Mesodermal cell (in vitro differentiated cells): Measurements from ENCODE around the gene DNAH5.

ENCODE experiments used
- H3K27ac ChIP-seq: 2 replicates; pipeline ENCODE4 v1.7.0; 2013; ENCODE audit warnings: mild to moderate bottlenecking, low read depth, low read length, moderate library complexity; ENCODE audit not compliant: severe bottlenecking
- H3K36me3 ChIP-seq: 2 replicates; pipeline ENCODE4 v1.7.1; 2013; ENCODE audit warnings: mild to moderate bottlenecking, low read length, moderate library complexity; ENCODE audit not compliant: control insufficient read depth, insufficient read depth
- H3K4me1 ChIP-seq: one replicate; pipeline ENCODE4 v1.7.1; 2013; ENCODE audit warnings: mild to moderate bottlenecking, low read length; ENCODE audit not compliant: insufficient read depth, control insufficient read depth, poor library complexity, severe bottlenecking
- H3K4me3 ChIP-seq: 2 replicates; pipeline ENCODE4 v1.7.0; 2013; ENCODE audit warnings: low read length, control low read depth, mild to moderate bottlenecking; ENCODE audit not compliant: insufficient read depth, poor library complexity, severe bottlenecking; ENCODE audit errors: extremely low read depth
- H3K9me3 ChIP-seq: 2 replicates; pipeline ENCODE4 v1.7.1; 2013; ENCODE audit warnings: mild to moderate bottlenecking, low read length, moderate library complexity; ENCODE audit not compliant: control insufficient read depth
- WGBS, 2 experiments: methylation state at CpG; one replicate each; pipeline ENCODE4 v1.1.5; 2013; ENCODE audit warnings: missing lambda C conversion rate in 2 of 2; ENCODE audit not compliant: insufficient coverage in 2 of 2; 5-methylcytosine and 5-hydroxymethylcytosine counted together

DNAH5 gene

DNA sequence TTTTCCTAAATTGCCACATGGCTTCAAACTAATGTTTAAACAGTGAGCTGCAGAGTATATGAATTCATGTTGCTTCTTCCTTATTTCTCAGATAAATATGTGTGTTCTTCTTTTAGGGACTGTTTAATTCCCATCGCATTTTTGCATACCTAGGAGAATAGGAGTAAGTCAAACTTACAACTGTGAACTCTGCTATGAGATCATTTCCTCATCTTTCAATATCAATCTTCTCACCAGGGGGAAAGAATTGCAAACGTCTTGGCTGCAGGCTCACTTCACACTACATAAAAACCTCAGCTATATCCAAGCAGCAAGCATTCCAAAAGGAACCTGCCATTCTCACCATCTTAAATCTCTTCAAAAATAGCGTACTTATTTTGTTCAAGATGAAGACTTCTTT lies 271.0 kb downstream of the DNAH5 start:
- no peaks in the 10 kb centered on the region for H3K4me1 ChIP-seq
- H3K9me3 ChIP-seq: no peaks in the 10 kb centered on the region
- no peak overlapping the region for H3K4me3 ChIP-seq
- WGBS, 2 experiments: 0 to 44% methylated on average over 1 to 2 of the region's 3 CpGs
- no peaks in the 10 kb centered on the region for H3K36me3 ChIP-seq
- H3K27ac ChIP-seq: no peak overlapping the region

- WGBS, 2 experiments: 37 to 47% methylated on average over 3 of the region's 3 CpGs
- Histone ChIP-seq H3K4me1 (peaks cover 5% of the 10 kb centered on the region), H3K4me3 (no peak overlapping the region), H3K36me3 (no peaks in the 10 kb centered on the region), H3K9me3 (no peaks in the 10 kb centered on the region), H3K27ac (no peak overlapping the region)
Measured at GRCh38 chr5:13664377-13664776, 280.1 kb downstream of the DNAH5 start.

DNA sequence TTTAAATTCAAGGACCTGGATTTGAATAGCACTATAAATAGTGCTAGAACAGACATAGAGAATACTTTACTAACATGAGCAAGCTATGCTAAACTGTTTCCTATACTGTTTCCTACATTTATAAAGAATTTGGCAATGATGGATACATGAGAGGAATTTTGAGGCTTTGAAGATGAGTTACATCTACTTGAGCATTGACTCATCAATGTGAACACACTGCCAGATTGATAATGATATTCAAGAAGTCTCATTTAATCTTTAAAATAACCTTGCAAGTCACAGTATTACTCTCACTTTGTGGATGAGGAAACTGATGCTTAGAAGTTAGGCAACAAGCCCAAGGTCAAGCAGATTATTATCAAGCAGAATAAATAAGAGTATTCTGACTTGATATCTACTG lies 281.9 kb downstream of the DNAH5 start:
- Histone ChIP-seq H3K4me1 (peaks cover 5% of the 10 kb centered on the region), H3K9me3 (no peaks in the 10 kb centered on the region), H3K4me3 (no peak overlapping the region), H3K36me3 (no peaks in the 10 kb centered on the region), H3K27ac (no peak overlapping the region)

- no peaks in the 10 kb centered on the region for H3K9me3 ChIP-seq
- H3K4me3 ChIP-seq: no peak overlapping the region
- H3K4me1 ChIP-seq: peaks cover 5% of the 10 kb centered on the region
- no peaks in the 10 kb centered on the region for H3K36me3 ChIP-seq
- 73 to 88% methylated on average over 1 of the region's 1 CpG for WGBS, 2 experiments
- H3K27ac ChIP-seq: no peak overlapping the region
Measured at GRCh38 chr5:13661272-13661671, 283.2 kb downstream of the DNAH5 start.

DNA sequence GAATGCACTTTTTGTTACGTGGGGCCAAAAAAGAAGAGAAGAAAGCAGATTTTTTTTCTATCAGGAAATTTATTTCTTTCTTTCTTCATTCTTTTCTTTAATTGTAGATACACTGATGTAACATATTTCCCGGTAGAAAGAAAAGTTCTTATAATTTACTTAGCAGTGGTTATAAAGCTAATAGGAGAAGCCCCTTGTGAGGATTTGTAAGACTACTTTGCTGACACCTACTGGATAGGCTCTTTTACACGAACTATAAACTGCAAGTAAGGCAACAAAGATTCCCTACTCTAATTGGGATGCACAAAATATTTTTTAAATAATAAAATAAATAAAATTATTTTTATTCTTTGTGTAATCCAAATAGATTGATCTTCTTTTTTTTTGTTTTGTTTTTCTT lies 284.4 kb downstream of the DNAH5 start:
- Histone ChIP-seq H3K4me1 (peaks cover 5% of the 10 kb centered on the region), H3K27ac (no peak overlapping the region), H3K9me3 (no peaks in the 10 kb centered on the region), H3K36me3 (no peaks in the 10 kb centered on the region), H3K4me3 (no peak overlapping the region)
- WGBS, 2 experiments: no CpG with 5 or more reads among the region's 3 CpGs

DNA sequence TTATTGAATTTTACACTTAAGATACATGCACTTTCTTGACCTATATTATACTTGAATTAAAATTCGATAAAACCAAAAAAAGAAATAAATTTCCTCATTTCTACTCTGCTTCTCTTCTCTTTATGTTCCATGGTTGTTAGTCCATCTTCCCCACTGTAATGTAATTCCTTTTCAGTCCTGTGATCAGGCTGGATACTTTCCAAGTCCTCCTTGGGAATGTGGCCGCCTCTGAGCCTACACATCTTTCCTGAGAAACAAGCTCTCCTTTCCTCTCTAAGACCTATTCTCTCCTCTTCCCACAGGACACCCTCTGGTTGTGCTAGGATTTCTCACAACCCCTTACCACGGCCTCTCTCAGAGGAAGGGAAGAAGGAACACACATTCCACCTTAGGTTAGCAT lies 285.1 kb downstream of the DNAH5 start:
- peaks cover 3% of the 10 kb centered on the region for H3K4me1 ChIP-seq
- H3K4me3 ChIP-seq: no peak overlapping the region
- no peaks in the 10 kb centered on the region for H3K36me3 ChIP-seq
- H3K27ac ChIP-seq: no peak overlapping the region
- whole genome bisulfite sequencing, 2 experiments: 57 to 79% methylated on average over 1 to 2 of the region's 3 CpGs
- H3K9me3 ChIP-seq: no peaks in the 10 kb centered on the region

GRCh38 chr5:13658761-13659160 lies 285.7 kb downstream of the DNAH5 start:
- no peak overlapping the region for H3K4me3 ChIP-seq
- H3K4me1 ChIP-seq: no peaks in the 10 kb centered on the region
- no peaks in the 10 kb centered on the region for H3K36me3 ChIP-seq
- 80 to 88% methylated on average over 4 of the region's 4 CpGs for WGBS, 2 experiments
- H3K27ac ChIP-seq: no peak overlapping the region
- no peaks in the 10 kb centered on the region for H3K9me3 ChIP-seq

GRCh38 chr5:13658152-13658551 lies 286.3 kb downstream of the DNAH5 start:
- Histone ChIP-seq H3K9me3 (no peaks in the 10 kb centered on the region), H3K36me3 (no peaks in the 10 kb centered on the region), H3K27ac (no peak overlapping the region), H3K4me1 (no peaks in the 10 kb centered on the region), H3K4me3 (no peak overlapping the region)
- WGBS, 2 experiments: 83% methylated on average over 1 of the region's 1 CpG; no CpG with 5 or more reads in 1 of the 2 experiments

- H3K9me3 ChIP-seq: no peaks in the 10 kb centered on the region
- H3K4me1 ChIP-seq: no peaks in the 10 kb centered on the region
- no peaks in the 10 kb centered on the region for H3K36me3 ChIP-seq
- no peak overlapping the region for H3K27ac ChIP-seq
- H3K4me3 ChIP-seq: no peak overlapping the region
- 78 to 79% methylated on average over 1 to 2 of the region's 2 CpGs for WGBS, 2 experiments
Measured at GRCh38 chr5:13653709-13654108, 290.8 kb downstream of the DNAH5 start.

GRCh38 chr5:13649656-13650055 lies 294.8 kb downstream of the DNAH5 start:
- no peaks in the 10 kb centered on the region for H3K9me3 ChIP-seq
- no peaks in the 10 kb centered on the region for H3K36me3 ChIP-seq
- no peak overlapping the region for H3K27ac ChIP-seq
- no peaks in the 10 kb centered on the region for H3K4me1 ChIP-seq
- H3K4me3 ChIP-seq: no peak overlapping the region

DNA sequence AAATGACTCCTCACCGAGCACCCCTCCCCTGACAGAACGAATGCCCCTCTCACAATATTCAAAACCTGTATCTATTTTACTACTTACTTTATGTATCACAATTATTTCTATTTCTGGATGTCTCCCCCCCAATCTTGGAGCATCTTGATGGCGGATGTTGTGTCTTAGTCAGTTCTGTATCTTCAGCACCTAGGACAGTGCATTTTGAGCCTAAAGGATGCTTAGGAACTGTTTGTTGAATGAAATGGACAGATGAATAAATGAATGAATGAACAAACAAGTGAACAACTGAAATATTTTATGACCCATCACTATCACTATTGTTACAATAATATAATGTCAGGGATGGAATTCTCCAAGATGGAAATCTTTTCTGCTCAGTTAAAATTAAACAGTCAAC lies 295.7 kb downstream of the DNAH5 start:
- Histone ChIP-seq H3K36me3 (no peaks in the 10 kb centered on the region), H3K4me1 (no peaks in the 10 kb centered on the region), H3K4me3 (no peak overlapping the region), H3K27ac (no peak overlapping the region), H3K9me3 (no peaks in the 10 kb centered on the region)
- WGBS, 2 experiments: 77 to 81% methylated on average over 2 of the region's 3 CpGs

GRCh38 chr5:13643734-13644133 lies 300.8 kb downstream of the DNAH5 start:
- Histone ChIP-seq H3K27ac (no peak overlapping the region), H3K36me3 (no peaks in the 10 kb centered on the region), H3K9me3 (no peaks in the 10 kb centered on the region), H3K4me1 (no peaks in the 10 kb centered on the region), H3K4me3 (no peak overlapping the region)
- WGBS, 2 experiments: 71 to 100% methylated on average over 1 of the region's 1 CpG
